Hepatocyte (in vitro differentiated cells): ENCODE measurements around the gene B3GAT1. TPM values are rescaled to one million over a fixed set of nuclear protein-coding genes. Genes with fewer than 3 reads are reported as not detected.

Source experiments
- DNase-seq: peaks from one replicate; pipeline ENCODE4 v3.0.0-alpha.2; 2016; ENCODE audit warnings: low spot score
- H2AFZ ChIP-seq: fragments of 200-600 bp; sonication (generic); 2 replicates; pipeline ENCODE4 v1.6.0; 2016; ENCODE audit warnings: antibody characterized with exemption, mild to moderate bottlenecking
- H3K27ac ChIP-seq: fragments of 200-600 bp; sonication (generic); 2 replicates; pipeline ENCODE4 v1.5.1; 2016; ENCODE audit warnings: mild to moderate bottlenecking
- H3K27me3 ChIP-seq: fragments of 200-600 bp; sonication (generic); 2 replicates; pipeline ENCODE4 v1.6.1; 2016
- H3K36me3 ChIP-seq: fragments of 200-600 bp; sonication (generic); replicated peaks from 2 replicates; pipeline ENCODE4 v1.5.1; 2016; ENCODE audit warnings: low read depth; ENCODE audit not compliant: insufficient read depth
- H3K4me1 ChIP-seq: fragments of 200-600 bp; sonication (generic); 2 replicates; pipeline ENCODE4 v1.5.1; 2016; ENCODE audit warnings: mild to moderate bottlenecking, moderate library complexity; ENCODE audit not compliant: insufficient read depth
- H3K4me2 ChIP-seq: fragments of 200-600 bp; sonication (generic); 2 replicates; pipeline ENCODE4 v1.6.0; 2016
- H3K4me3 ChIP-seq: fragments of 200-600 bp; sonication (generic); 2 replicates; pipeline ENCODE4 v1.5.1; 2016; ENCODE audit warnings: mild to moderate bottlenecking
- H3K79me2 ChIP-seq: fragments of 200-600 bp; sonication (generic); 2 replicates; pipeline ENCODE4 v1.6.0; 2017; ENCODE audit warnings: mild to moderate bottlenecking
- H3K9me2 ChIP-seq: fragments of 200-600 bp; sonication (generic); replicated peaks from 2 replicates; pipeline ENCODE4 v1.6.0; 2017; ENCODE audit warnings: mild to moderate bottlenecking; ENCODE audit not compliant: insufficient read depth
- H3K9me3 ChIP-seq: fragments of 200-600 bp; sonication (generic); 2 replicates; pipeline ENCODE4 v1.5.1; 2016; ENCODE audit warnings: low read depth, mild to moderate bottlenecking
- H4K20me1 ChIP-seq: fragments of 200-600 bp; sonication (generic); 2 replicates; pipeline ENCODE4 v1.6.0; 2016; ENCODE audit warnings: mild to moderate bottlenecking; ENCODE audit not compliant: insufficient read depth, poor library complexity, severe bottlenecking
- CTCF ChIP-seq: fragments of 200-600 bp; sonication (generic); IDR thresholded peaks from 2 replicates; pipeline ENCODE4 v1.5.1; 2016; ENCODE audit warnings: antibody characterized with exemption, mild to moderate bottlenecking; ENCODE audit not compliant: poor library complexity
- EZH2 ChIP-seq: fragments of 200-600 bp; sonication (generic); IDR thresholded peaks from 2 replicates; pipeline ENCODE4 v1.6.1; 2016; ENCODE audit warnings: antibody characterized with exemption, mild to moderate bottlenecking, borderline replicate concordance
- EZH2phosphoT487 ChIP-seq: fragments of 200-600 bp; sonication (generic); IDR thresholded peaks from one replicate; pipeline ENCODE4 v1.6.1; 2018; ENCODE audit warnings: antibody characterized with exemption, mild to moderate bottlenecking, low read depth, moderate library complexity; ENCODE audit not compliant: unreplicated experiment, severe bottlenecking
- WGBS: methylation state at CpG from one replicate; pipeline ENCODE4 v1.1.6; 2016; ENCODE audit warnings: low lambda C conversion rate; ENCODE audit errors: missing lambda C conversion rate; 5-methylcytosine and 5-hydroxymethylcytosine counted together
- polyA plus RNA-seq: library from polyadenylated mRNA; unstranded; fragments of >200 nt; fragmentation: Nextera tagmentation; extraction: Ambion mirVana; gene quantifications from 2 replicates; pipeline ENCODE4 v1.2.1, GENCODE V29; 2016
- total RNA-seq: library from RNA; depleted of rRNA; stranded (reverse); fragments of >200 nt; gene quantifications from 2 replicates; pipeline ENCODE4 v1.2.3, GENCODE V29; 2014

B3GAT1 gene
- total and polyA plus RNA-seq, 2 experiments from 2014 or later, result 0.17 to 0.40 TPM

- H3K4me1 ChIP-seq, result no peaks in the 10 kb centered on the region
- WGBS, result 81% methylated on average over 7 of the region's 7 CpGs
- no peak overlapping the region for H3K4me2 ChIP-seq
- H3K9me2 ChIP-seq, result no peaks in the 10 kb centered on the region
- H3K79me2 ChIP-seq, result no peaks in the 10 kb centered on the region
- TF ChIP-seq CTCF (no peak), EZH2phosphoT487 (no peak), EZH2 (no peak)
- H3K36me3 ChIP-seq, result no peaks in the 10 kb centered on the region
- H3K9me3 ChIP-seq, result no peaks in the 10 kb centered on the region
- DNase-seq, result no peak
- no peak overlapping the region for H3K4me3 ChIP-seq
- H3K27me3 ChIP-seq, result no peaks in the 10 kb centered on the region
- no peak overlapping the region for H3K27ac ChIP-seq
- no peaks in the 10 kb centered on the region for H4K20me1 ChIP-seq
- H2AFZ ChIP-seq, result no peak overlapping the region
Observed at GRCh38 chr11:134366254-134366653, 45.8 kb downstream of the B3GAT1 start.

GRCh38 chr11:134365011-134365925, 46.8 kb downstream of the B3GAT1 start:
- Histone ChIP-seq H3K9me2 (no peaks in the 10 kb centered on the region), H3K36me3 (no peaks in the 10 kb centered on the region), H3K27ac (no peak overlapping the region), H3K79me2 (no peaks in the 10 kb centered on the region), H3K9me3 (no peaks in the 10 kb centered on the region), H3K4me1 (no peaks in the 10 kb centered on the region), H3K27me3 (no peaks in the 10 kb centered on the region), H2AFZ (no peak overlapping the region), H3K4me2 (no peak overlapping the region), H4K20me1 (no peaks in the 10 kb centered on the region), H3K4me3 (no peak overlapping the region)
- TF ChIP-seq EZH2phosphoT487 (no peak), CTCF (no peak), EZH2 (no peak)
- DNase-seq, result no peak
- WGBS, result 76% methylated on average over 22 of the region's 22 CpGs

GRCh38 chr11:134364261-134364660, 47.8 kb downstream of the B3GAT1 start:
- Histone ChIP-seq H4K20me1 (no peaks in the 10 kb centered on the region), H3K27ac (no peak overlapping the region), H3K79me2 (no peaks in the 10 kb centered on the region), H3K9me2 (no peaks in the 10 kb centered on the region), H3K4me2 (no peak overlapping the region), H3K27me3 (no peaks in the 10 kb centered on the region), H2AFZ (no peak overlapping the region), H3K4me1 (no peaks in the 10 kb centered on the region), H3K36me3 (no peaks in the 10 kb centered on the region), H3K4me3 (no peak overlapping the region), H3K9me3 (no peaks in the 10 kb centered on the region)
- WGBS, result 89% methylated on average over 9 of the region's 9 CpGs
- no peak for TF ChIP-seq EZH2phosphoT487
- TF ChIP-seq EZH2, result no peak
- no peak for TF ChIP-seq CTCF
- no peak for DNase-seq
